HG03469 (cell line): ENCODE results near the gene TNFRSF14.

Source experiments
- ATAC-seq: cut with Tn5 transposase; IDR thresholded peaks from one replicate; pipeline ENCODE4 v1.9.1; 2021; ENCODE audit warnings: mild to moderate bottlenecking, moderate library complexity, moderate number of reproducible peaks; ENCODE audit not compliant: unreplicated experiment

TNFRSF14 gene

DNA sequence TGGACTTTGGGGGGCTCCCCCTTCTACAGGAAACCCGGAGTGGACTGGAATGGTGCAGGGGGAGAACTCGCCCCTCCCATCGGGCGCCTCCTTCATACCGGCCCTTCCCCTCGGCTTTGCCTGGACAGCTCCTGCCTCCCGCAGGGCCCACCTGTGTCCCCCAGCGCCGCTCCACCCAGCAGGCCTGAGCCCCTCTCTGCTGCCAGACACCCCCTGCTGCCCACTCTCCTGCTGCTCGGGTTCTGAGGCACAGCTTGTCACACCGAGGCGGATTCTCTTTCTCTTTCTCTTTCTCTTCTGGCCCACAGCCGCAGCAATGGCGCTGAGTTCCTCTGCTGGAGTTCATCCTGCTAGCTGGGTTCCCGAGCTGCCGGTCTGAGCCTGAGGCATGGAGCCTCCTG is at the start of gene TNFRSF14:
TSS of gene TNFRSF14 (plus strand) at position 95 of the 401 bp plus-strand sequence. CDS start at position 389, 294 bp downstream.
- ATAC-seq: no peak

DNA sequence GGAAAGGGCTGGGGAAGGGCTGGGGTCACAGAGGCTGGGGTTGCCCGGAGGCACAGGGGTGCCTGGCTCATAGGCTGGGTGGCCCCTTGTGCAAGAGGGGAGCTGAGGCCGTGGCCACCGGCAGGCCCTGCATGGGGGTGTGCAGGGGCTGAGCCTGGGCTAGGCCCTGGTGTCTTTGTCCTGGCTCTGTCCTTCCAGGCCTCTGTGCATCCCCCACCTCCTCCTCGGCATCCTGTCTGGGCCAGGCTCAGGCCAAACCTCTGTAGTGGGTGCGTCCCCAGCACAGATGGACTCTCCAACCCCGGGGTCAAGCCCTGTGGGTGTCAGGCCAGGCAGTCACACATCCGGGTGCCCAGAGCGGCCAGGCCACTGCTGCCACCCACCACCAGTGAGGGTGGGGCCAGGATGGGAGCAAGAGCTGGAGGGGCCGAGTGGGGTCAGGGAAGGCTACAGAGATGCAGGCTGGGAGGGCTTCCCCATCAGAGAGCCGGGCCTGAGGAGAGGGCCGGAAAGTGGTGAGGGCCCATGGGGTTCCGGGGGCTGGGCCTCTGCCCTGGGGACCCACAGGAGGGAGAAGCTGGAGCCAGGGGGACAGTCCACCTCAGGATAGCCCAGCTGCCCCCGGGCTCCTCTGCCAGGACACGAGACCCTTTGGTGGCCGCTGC is 49.1 kb upstream of the TNFRSF14 start:
- no peak for ATAC-seq

DNA sequence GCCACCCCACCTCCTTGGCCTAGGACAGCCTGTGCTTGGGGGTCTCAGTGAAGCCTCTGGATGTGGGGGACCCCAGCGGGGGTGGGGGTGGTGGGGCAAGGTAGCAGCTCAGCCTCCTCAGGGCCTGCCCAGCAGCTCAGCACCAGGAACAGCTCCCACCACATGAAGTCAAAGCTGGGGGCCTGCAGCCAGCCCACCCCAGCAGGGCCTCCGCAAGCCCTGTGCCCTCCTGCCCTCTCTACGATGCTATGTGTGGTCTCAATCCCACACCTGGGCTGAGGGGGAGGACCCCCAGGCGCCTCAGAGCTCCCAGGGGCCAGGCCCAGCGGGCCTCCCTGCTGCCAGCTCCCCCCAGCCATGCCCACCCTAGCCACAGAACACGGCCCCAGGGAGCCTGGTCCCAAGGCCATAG is 48.4 kb upstream of the TNFRSF14 start:
- ATAC-seq: no peak

DNA sequence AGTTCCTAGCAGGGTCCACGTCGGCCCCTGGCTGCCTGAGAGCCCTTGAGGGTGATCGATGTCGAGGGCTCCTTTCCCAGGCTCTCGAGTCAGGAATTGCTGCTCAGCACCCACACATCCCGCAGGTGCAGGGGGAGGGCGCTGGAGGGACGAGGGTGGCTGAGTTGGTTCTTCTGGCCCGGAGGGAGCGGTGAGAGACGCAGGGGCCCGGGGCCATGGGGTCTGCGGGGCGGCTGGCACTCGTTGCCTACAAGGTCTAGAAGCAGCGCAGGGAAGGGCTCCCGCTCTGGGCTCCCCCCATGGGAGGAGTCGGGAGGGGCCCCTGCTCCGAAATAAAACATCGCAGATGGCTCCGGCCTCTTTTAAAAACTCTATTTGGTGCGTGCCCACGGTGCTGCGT is 48.0 kb upstream of the TNFRSF14 start:
- no peak for ATAC-seq

DNA sequence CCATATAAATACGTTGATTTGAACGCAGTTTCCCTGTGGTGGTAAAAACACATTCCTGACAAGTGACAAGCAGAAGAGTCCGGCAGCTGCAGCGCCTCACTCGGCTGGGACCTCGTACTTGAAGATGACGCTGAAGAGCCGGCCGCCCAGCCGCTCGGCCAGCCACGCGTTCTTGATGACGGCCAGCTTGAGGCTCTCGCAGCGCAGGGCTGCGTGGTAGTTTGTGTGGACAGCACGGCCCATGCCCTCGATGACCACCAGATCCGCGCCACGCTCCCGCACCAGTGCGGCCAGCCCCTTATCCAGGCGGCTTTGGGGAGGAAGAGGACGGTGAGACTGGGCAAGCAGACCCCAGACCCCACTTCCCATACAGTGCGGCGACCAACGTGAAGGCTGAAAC is 47.4 kb upstream of the TNFRSF14 start:
- no peak for ATAC-seq

DNA sequence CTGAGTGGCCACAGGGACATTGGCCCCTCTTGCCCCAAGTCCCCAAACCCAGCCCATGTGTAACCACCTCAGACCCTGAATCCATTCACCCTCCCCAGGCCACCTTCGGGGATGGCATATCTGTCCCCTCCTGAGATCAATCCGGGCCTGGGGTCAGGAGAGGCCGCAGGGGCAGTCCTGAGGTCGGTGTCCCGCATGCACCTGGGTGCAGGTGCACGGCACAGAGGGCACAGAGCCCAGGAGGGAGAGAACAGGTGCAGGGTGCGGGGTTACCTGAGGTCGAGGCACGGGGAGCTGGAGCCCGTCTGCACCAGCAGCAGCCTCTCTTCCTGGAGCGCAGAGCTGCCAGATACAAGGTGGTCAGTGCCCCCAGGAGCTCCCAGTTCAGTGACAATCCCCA is 46.6 kb upstream of the TNFRSF14 start:
- ATAC-seq: no peak

DNA sequence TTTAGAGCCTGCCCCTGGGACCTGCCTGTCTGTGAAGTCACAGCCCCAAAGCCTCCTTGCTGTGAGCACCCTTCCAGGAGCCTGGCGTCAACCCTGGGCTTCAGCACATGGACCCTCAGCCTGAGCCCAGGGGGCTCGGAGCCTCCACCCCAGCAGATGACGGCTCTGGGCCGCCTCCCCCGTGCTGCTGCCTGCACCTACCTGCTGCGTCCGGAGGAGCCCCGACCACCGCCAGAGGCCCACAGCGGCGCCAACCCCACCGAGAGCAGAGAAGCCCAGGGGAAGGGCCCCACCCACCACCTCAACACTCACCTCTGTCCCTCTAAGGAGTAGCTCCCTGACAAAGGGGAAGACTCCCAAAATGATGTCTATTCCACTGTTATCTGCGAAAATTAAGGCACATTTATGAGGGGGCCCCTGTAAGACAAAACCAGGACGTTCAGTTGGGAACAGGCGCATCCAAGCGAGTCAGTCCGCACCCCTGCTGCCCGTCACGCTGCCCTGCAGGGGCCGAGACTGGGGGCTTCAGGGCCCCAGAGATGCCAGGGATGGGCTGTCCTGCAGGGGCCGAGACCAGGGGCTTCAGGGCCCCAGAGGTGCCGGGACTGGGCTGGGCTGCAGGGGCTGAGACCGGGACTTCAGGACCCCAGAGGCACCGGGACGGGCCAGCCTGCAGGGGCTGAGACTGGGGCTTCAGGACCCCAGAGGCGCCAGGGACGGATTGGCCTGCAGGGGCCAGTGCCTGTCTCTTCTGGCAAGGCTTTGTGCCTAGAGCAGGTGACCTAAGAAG is 45.6 kb upstream of the TNFRSF14 start:
- ATAC-seq: no peak

DNA sequence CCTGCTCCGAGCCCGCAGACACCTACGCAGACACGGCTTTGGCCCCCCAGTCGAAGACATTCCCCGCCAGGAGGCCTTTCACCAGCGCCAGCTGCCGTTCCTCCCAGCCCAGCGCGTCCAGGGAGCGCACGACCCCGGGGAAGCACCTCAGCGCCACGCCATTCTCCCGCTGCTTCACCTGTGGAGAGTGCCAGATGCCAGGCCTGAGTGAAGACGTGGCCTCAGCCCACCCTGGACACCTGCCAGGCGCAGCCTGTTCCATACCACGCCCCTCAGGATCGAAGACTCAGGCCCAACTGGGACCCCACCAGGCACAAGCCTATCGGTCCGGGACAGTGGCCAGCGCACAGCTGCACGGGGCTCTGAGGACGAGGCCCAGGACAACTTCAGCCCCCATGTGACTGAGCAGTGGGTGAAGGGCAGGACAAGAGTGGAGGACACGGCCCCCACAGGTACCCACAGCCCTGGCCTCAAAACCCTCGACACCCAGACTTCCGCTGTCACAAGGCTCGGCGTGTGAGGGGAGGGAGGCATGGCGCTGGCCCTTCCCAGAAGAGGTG is 43.2 kb upstream of the TNFRSF14 start:
- no peak for ATAC-seq

DNA sequence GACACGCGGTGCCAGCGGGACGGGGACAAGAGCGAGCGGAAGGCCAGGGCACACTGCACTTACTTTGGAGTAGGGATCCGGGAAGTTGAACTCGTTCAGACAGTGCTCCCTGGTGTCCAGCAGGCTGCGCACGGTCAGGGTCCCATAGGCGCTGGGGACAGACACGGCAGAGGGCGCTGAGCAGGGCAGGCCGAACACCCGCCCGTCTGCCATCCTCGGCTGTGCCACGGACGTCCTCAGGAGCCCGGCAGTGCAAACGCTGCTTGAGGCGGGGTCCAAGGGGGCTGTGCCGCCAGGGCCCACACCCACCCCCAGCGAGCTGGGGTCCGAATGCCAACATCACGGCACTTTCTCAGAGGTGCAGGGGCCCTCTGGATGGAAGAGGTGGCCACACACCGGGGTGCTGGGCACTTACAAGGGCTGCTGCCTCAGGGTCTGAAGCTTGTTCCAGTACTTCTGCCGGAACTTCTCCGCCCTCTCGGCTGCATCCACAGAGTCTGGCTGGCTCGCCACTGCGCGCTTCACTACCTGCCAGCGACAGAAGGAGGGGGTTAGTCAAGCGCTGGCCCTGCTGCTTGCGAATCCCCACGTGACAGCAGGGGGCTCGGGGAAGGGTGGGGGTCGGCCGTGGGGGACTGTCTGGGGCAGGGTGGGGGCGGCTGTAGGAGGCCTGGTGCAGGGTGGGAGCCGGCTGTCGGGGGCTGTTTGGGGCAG is 42.1 kb upstream of the TNFRSF14 start:
- no peak for ATAC-seq

DNA sequence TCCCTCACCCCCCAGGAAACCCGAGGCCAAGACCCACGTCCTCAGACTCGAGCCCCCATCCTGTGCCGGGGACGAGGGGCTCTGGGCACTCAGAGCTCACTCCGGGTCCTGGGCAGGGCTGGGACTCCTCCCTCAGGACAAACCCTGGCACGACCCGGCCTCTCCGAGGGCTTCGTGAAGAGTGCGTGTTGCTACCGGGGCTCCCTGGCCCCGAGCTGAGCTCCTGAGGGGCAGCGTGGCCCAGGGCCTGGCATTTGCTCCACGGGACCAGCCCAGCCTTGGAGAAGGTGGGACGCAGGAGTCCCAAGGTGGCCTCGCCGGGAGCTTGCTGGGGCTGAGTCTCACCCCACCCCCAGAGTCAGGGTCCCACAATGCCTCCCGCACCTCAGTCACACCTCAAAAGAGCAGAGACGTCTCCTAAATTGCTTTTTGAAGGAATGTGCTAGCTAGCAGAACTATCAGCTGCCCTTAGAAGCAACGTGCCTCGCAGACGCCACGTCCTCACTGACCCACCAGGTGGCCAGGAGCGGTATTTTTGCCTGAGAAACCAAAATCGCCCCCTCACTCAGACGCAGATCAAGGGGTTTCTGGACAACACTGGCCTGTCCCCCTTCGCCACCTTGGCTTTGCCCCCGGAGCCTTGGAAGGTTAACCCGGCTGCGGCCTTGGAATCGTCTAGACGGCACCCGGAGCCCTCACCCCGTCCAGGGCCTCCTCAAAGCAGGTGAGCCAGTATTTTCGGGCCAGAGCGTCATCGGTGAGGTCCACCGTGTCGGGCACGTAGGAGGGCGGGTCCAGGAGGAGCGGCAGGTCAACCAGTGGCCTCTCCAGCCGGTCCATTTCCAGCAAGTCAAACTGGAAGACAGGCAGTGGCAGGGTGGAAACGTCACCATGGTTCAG is 41.1 kb upstream of the TNFRSF14 start:
- no peak for ATAC-seq

DNA sequence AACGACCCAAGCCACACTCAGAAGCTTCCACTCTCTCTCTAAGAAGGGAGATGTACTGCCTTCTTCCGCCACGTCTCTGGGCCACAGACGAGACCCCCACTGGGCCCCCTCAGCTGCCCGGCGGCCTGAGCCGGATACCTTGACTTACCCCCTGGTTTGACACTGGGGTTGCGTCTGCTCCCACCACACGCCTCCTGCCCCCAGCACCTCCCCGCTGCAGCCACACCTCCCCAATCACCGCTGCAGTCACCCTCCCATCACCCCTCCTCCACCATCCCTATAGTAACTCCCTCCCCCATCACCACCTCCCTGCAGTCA is 40.4 kb upstream of the TNFRSF14 start:
- no peak for ATAC-seq

DNA sequence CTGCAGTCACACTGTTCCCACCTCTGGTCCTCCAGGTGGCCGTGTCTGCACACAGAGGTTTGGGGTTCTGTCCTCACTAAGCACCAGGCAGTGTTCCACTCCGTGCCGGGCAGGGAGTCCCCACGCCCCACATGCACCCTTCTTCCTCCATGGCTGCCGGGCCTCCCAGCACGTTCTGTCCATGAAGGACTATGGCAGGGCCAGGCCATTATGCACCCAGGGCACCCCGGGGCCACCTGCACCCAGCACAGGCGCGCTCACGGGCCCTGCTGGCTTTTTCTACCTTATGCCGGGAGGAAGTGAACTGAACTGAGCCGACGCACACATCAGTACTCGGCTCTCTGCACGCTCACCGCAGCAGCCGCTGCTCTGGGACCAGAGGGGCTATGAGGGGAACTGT is 40.0 kb upstream of the TNFRSF14 start:
- ATAC-seq: no peak

DNA sequence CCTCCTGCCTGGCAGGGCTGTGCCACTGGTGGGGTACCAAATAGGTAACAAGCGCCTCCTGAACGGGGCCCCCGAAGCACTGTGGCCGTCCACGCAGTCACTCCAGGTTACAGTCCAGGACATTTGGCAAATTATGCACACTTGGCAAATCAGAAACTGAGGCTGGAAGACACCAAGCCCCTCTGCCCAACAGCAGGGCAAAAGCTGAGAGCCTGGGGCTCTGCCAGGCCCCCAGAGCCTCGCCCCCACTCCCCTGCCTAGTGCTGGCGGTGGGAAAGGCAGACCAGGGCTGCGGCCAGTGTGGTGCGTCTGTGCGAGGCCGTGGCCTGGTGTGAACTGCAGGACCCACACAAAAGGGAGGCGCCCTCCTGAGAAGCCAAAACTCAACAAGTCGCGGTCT is 39.2 kb upstream of the TNFRSF14 start:
- no peak for ATAC-seq

DNA sequence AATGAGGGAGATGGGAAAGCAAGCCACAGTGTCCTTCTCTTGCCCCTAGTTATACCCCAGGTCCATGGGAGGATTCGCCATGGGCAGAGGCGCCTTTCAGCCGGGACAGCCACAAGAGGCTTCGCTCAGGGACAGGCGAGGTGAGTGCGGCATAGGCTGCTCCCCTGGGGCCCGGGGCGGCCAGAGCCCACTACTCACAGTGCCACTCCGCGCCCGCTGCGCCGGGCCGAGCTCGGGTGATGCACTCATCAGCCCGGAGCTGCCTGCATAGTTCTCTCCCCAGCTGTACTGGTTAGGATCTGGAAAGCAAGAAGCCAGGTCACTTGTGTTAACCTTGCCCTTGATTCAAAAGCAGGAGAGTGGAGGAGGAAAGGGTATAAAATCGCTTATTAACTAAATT is 38.2 kb upstream of the TNFRSF14 start:
- no peak for ATAC-seq

DNA sequence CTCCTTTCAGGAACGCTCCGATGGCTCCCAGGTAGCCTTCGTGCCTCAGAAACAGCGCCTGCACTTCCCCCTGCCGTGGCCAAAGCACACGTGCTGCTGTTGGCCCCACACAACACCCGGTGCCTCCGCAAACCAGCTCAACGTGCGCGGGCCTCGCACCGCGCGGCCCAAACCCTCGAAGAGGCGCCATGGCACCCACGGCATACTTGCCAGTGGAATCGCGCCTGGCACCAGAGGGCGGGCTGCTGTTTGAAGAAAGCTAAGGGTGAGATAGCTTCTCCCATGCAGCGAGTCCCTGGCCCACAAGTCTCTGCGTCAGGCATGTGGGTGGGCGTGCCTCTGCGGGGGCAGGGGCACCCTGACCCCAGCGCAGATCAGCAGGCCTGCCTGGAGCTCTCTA is 37.6 kb upstream of the TNFRSF14 start:
- ATAC-seq: no peak

DNA sequence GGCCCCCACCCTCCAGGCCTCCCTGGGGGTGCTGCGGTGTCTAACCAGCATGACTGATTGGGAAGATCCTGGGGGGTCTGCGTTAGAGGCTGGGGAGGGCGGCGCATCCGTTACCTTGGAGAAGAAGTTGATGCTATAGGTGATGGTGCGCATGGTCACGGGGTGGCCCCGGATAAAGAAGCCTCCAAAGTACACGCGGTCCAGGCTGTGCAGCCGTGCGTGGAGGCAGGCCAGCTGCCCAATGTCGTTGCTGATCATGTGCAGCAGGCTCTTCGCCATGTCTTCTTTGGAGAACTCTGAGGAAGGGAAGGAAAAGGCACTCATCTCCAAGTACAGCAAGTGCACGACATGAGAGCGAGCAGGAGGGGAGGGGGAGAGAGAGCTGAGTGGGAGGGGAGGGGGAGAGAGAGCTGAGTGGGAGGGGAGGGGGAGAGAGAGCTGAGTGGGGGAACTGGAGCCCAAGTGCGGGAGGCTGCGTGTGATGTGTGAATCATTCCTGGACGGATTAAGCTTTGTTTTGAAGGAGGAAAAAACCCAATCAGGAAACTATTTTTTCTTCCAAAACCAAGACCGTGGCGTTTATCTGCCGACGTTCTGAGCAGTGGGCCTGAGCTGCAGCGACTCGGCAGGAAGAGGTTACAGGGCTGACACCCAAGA is 37.0 kb upstream of the TNFRSF14 start:
- ATAC-seq: no peak

DNA sequence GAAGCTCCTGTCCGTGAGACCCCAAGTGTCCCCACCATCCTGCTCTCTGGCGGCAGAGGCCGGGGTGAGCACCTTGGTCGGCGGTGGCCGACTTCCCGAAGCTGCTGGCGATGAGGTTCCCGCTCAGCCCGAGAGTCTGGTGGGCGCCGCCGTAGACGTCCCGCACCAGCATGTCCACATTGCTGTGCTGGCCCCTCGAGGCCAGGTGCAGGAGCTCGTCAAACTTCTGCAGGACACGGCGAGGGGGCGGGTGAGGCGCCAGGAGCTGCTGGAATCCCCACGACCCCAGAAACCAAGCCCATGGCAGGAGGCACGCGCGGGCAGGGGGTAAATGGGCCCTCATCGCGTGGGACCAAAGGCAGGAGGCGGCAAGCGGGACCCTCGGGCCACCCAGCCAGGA is 36.4 kb upstream of the TNFRSF14 start:
- ATAC-seq: no peak

DNA sequence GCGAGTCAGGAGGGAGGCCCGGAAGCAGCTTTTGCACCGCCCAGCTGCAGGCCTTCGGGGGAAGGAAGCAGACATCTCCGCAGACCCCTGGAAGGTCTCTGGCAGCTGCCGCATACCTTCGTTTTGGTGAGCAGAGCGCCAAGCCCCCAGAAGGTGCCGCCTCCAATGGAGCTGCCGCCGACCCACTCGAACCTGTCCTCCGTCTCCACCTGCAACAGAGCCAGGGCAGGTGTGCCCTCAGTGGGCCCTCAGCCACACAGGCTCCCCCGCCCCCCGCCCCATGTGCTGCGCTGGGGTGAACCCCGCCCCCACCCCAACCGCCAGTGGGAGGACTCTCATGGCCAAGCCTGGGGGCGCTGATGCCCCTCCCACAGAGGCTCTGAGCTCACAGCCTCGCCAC is 36.0 kb upstream of the TNFRSF14 start:
- ATAC-seq: no peak

DNA sequence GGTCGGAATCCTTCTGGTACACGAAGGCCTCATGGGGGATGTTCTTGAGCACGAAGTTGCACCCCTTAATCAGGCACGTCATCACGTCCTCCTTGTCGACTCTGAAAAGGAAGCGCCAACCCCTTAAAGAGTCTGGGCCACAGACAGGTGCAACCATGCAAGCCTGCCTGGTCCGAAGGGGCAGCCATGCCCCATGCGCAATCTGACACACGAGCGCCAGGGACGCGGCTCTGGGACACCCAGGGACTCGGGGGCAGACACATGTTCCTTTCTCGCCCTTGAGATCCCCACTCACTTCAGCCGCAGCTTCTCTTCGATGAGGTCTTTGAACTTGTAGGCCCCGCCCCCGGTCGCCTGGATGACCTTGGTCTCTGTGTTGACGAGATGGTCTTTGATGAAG is 35.4 kb upstream of the TNFRSF14 start:
- no peak for ATAC-seq

DNA sequence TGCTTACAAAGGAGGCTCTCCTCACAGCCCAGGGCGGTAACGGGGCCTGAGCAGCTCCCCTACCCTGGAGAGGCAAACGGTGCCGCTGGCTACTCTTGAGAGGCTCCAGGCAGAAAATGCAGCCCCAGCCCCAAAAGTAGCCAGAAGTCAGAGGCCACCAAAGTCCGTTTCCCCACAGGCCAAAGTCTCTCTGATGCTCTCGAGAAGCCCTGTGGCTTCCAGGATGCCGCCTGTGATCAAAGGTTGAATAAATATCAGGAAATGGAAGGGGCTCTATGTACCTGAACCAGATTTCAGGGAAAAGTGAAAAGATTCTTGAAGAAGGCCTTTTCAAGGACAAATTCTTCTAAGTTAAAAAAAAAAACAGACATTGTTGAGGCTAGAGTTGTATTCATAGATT is 33.9 kb upstream of the TNFRSF14 start:
- no peak for ATAC-seq
